HepG2 (cell line): ENCODE measurements around the gene TMEM63B. TPM values are rescaled to one million over a fixed set of nuclear protein-coding genes. Genes with fewer than 3 reads are reported as not detected.

Source experiments
- DNMT1 ChIP-seq: sonication (generic); formaldehyde crosslinking; IDR thresholded peaks from 2 replicates; pipeline ENCODE4 v1.5.1; 2020; ENCODE audit warnings: mild to moderate bottlenecking, missing genetic modification reagents
- ETV6 ChIP-seq: sonication (generic); formaldehyde crosslinking; conservative IDR thresholded peaks from 2 replicates; pipeline ENCODE4 v1.4.0; 2020; ENCODE audit warnings: missing genetic modification reagents
- JDP2 ChIP-seq: sonication (generic); formaldehyde crosslinking; IDR thresholded peaks from 2 replicates; pipeline ENCODE4 v1.8.1; 2022; ENCODE audit warnings: missing genetic modification reagents, borderline replicate concordance
- MYC ChIP-seq: sonication (generic); formaldehyde crosslinking; IDR thresholded peaks from 2 replicates; pipeline ENCODE4 v1.9.0; 2021; ENCODE audit warnings: missing genetic modification reagents, borderline replicate concordance
- SIX4 ChIP-seq: sonication (generic); formaldehyde crosslinking; IDR thresholded peaks from 2 replicates; pipeline ENCODE4 v1.4.0; 2020; ENCODE audit warnings: missing genetic modification reagents
- SMAD1 ChIP-seq: sonication (generic); formaldehyde crosslinking; IDR thresholded peaks from 2 replicates; pipeline ENCODE4 v1.4.0; 2020; ENCODE audit warnings: missing genetic modification reagents, low read depth, mild to moderate bottlenecking, borderline replicate concordance
- ZNF296 ChIP-seq: sonication (generic); formaldehyde crosslinking; conservative IDR thresholded peaks from 2 replicates; pipeline ENCODE4 v1.5.0; 2020; ENCODE audit warnings: mild to moderate bottlenecking, missing genetic modification reagents
- ZNF788 ChIP-seq: sonication (generic); formaldehyde crosslinking; IDR thresholded peaks from 2 replicates; pipeline ENCODE4 v1.5.0; 2020; ENCODE audit warnings: mild to moderate bottlenecking, missing genetic modification reagents, borderline replicate concordance
- polyA plus RNA-seq, 8 experiments: library from polyadenylated mRNA; depleted of rRNA in 3 of 8; stranded (reverse) in 7 of 8; unstranded in 1 of 8; fragments of >200 nt; fragmentation: Illumina TruSeq in 4 of 8; extraction: Trizol in 4 of 8; gene quantifications; 2 replicates each; pipeline versions ENCODE4 v1.2.1 to v1.2.3, GENCODE V29; 2011 to 2016; ENCODE audit warnings: low read depth in 4 of 8, missing spikeins in 1 of 8, mixed read lengths in 1 of 8; ENCODE audit not compliant: insufficient read depth in 1 of 8
- total RNA-seq, 5 experiments: library from RNA; depleted of rRNA; stranded (reverse); fragments of >200 nt; fragmentation: Illumina TruSeq; extraction: Trizol; gene quantifications; 2 replicates each; pipeline ENCODE4 v1.2.3, GENCODE V29; 2016; ENCODE audit warnings: low read depth in 1 of 5
- TF ChIP-seq, protein P1 (sequence below), 2 experiments: fragments of 450-650 bp in 1 of 2; sonication (generic) in 1 of 2; formaldehyde crosslinking in 1 of 2; IDR thresholded peaks; 2 replicates each; pipeline versions ENCODE4 v1.6.1 to v1.8.0; 2016 to 2022; ENCODE audit warnings: antibody characterized with exemption in 1 of 2, mild to moderate bottlenecking in 1 of 2, missing genetic modification reagents in 1 of 2
- TF ChIP-seq, protein P2 (sequence below): sonication (generic); formaldehyde crosslinking; IDR thresholded peaks from 2 replicates; pipeline ENCODE4 v1.4.0; 2020; ENCODE audit warnings: missing genetic modification reagents

Gene TMEM63B
- total and polyA plus RNA-seq, 2 of the 13 experiments (the other 11 are each of a cell fraction or from before 2014, with no cell fraction given), result 27.4 to 75.8 TPM

DNA sequence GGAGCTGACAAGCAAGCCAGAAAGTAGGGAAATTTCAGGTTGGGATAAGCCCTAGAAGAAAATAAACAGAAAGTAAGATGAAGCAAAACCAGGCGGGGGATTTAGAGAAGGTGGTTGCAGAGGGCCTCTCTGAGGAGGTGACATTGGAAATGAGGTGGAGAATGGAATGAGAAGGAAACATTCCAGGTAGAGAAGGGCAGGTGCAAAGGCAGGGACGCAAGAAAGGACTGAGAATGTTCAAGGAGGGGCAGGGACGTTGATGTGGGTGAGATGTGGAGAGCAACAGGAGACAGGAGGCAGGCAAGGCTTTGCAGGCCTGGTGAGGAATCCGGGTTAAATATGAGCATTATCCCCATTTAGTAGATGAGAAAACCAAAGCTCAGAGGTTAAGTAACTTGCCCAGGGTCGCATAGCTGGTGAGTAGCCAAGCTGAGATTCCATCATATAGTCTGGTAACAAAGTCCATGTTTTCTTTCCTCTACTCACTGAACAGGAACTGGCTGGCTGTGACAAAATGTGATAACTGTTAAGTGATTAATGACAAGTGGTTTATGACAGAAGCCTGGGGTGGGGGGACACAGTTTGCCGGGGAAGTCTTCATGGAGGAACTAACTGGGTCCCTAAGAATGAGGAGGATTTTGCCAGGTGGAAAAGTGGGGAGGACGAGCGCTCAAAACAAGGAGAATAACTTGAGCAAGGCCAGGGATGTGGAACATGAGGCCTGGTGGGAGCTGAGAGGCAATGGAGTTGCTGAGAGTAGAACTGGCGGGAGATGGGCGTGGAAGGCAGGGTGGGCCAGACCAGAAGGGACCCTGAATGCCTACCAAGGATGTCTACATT lies 32.7 kb upstream of the TMEM63B start (continued):
- TF ChIP-seq, protein P1, sequence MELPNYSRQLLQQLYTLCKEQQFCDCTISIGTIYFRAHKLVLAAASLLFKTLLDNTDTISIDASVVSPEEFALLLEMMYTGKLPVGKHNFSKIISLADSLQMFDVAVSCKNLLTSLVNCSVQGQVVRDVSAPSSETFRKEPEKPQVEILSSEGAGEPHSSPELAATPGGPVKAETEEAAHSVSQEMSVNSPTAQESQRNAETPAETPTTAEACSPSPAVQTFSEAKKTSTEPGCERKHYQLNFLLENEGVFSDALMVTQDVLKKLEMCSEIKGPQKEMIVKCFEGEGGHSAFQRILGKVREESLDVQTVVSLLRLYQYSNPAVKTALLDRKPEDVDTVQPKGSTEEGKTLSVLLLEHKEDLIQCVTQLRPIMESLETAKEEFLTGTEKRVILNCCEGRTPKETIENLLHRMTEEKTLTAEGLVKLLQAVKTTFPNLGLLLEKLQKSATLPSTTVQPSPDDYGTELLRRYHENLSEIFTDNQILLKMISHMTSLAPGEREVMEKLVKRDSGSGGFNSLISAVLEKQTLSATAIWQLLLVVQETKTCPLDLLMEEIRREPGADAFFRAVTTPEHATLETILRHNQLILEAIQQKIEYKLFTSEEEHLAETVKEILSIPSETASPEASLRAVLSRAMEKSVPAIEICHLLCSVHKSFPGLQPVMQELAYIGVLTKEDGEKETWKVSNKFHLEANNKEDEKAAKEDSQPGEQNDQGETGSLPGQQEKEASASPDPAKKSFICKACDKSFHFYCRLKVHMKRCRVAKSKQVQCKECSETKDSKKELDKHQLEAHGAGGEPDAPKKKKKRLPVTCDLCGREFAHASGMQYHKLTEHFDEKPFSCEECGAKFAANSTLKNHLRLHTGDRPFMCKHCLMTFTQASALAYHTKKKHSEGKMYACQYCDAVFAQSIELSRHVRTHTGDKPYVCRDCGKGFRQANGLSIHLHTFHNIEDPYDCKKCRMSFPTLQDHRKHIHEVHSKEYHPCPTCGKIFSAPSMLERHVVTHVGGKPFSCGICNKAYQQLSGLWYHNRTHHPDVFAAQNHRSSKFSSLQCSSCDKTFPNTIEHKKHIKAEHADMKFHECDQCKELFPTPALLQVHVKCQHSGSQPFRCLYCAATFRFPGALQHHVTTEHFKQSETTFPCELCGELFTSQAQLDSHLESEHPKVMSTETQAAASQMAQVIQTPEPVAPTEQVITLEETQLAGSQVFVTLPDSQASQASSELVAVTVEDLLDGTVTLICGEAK (IDR thresholded peaks at IDR 0.05), result no peak; the same call in 1 of the 2 replicates
- TF ChIP-seq, protein P1 (CRISPR knock-in tag; IDR thresholded peaks at IDR 0.05), result peak; percentile 66; the same call in 1 of the 2 replicates
- TF ChIP-seq JDP2 (CRISPR knock-in tag), result no peak
- TF ChIP-seq DNMT1, result no peak
- peak; percentile 94 for TF ChIP-seq ZNF788 (CRISPR knock-in tag)
- peak; percentile 32; the same call in 1 of the 2 replicates for TF ChIP-seq MYC
- TF ChIP-seq, protein P2, sequence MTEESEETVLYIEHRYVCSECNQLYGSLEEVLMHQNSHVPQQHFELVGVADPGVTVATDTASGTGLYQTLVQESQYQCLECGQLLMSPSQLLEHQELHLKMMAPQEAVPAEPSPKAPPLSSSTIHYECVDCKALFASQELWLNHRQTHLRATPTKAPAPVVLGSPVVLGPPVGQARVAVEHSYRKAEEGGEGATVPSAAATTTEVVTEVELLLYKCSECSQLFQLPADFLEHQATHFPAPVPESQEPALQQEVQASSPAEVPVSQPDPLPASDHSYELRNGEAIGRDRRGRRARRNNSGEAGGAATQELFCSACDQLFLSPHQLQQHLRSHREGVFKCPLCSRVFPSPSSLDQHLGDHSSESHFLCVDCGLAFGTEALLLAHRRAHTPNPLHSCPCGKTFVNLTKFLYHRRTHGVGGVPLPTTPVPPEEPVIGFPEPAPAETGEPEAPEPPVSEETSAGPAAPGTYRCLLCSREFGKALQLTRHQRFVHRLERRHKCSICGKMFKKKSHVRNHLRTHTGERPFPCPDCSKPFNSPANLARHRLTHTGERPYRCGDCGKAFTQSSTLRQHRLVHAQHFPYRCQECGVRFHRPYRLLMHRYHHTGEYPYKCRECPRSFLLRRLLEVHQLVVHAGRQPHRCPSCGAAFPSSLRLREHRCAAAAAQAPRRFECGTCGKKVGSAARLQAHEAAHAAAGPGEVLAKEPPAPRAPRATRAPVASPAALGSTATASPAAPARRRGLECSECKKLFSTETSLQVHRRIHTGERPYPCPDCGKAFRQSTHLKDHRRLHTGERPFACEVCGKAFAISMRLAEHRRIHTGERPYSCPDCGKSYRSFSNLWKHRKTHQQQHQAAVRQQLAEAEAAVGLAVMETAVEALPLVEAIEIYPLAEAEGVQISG (CRISPR knock-in tag), result 0 out of 2 replicates have a peak, but pooled peaks have one; percentile 47
- TF ChIP-seq SMAD1 (CRISPR knock-in tag), result no peak
- TF ChIP-seq ZNF296 (CRISPR knock-in tag), result no peak
- peak; percentile 80 for TF ChIP-seq SIX4 (CRISPR knock-in tag)
- peak; percentile 74; the same call in 1 of the 2 replicates for TF ChIP-seq ETV6 (CRISPR knock-in tag)
